Measurements from ENCODE around the gene SYNPO.

DNA sequence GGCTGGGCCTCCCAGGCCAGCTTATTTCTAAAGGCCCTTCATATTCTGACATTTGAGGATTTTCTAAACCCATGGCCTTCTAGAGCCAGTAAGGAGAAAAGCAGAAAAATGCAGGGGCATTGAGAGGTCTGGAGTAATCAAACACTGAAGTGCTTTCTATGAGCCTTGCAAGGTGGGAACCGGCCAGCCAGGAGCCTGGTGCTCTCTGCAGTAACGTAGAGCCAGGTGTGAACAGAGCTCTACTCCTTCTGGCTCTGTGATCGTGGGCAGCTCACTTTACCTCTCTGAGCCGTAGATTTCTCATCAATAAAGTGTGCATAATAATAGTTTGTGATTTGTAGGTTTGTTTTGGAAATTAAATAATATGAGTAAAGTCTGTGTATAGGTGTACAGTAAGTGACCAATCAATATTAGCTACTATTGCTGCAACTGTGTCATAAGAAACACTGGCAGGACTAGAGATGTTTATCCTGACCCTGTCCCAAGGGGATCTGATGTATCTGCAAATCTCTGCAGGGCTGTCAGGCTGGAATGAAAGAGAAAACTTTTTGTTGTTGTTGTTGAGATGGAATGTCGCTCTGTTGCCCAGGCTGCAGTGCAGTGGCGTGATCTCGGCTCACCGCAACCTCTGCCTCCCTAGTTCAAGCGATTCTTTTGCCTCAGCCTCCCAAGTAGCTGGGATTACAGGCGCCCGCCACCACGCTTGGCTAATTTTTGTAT, 2.7 kb downstream of the SYNPO start:
- TF ChIP-seq, protein P1, sequence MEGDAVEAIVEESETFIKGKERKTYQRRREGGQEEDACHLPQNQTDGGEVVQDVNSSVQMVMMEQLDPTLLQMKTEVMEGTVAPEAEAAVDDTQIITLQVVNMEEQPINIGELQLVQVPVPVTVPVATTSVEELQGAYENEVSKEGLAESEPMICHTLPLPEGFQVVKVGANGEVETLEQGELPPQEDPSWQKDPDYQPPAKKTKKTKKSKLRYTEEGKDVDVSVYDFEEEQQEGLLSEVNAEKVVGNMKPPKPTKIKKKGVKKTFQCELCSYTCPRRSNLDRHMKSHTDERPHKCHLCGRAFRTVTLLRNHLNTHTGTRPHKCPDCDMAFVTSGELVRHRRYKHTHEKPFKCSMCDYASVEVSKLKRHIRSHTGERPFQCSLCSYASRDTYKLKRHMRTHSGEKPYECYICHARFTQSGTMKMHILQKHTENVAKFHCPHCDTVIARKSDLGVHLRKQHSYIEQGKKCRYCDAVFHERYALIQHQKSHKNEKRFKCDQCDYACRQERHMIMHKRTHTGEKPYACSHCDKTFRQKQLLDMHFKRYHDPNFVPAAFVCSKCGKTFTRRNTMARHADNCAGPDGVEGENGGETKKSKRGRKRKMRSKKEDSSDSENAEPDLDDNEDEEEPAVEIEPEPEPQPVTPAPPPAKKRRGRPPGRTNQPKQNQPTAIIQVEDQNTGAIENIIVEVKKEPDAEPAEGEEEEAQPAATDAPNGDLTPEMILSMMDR (conservative IDR thresholded peaks at IDR 0.05 in 1 of 2, IDR thresholded peaks at IDR 0.05 in 1 of 2; ENCODE audit: low read depth in 1 of 2, low read length in 2 of 2), result no peak
- no peak for TF ChIP-seq EZH2 (IDR thresholded peaks at IDR 0.05; ENCODE audit: low read length, missing control alignments)

Measured in fibroblast of lung (primary cell).